PC-9 (cell line): ENCODE data around the gene VPS72. TPM values are rescaled to one million over a fixed set of nuclear protein-coding genes. Genes with fewer than 3 reads are reported as not detected.

Source experiments
- BruUV-seq: library from RNA; stranded (reverse); fragments of 400-500 nt; replicated peaks from 2 replicates; lab custom pipeline; 2021; lab: Mats Ljungman, UMichigan
- CTCF ChIA-PET: fragments of 300-600 bp; sonication (Branson Sonifier 250); formaldehyde crosslinking; loops from one replicate; lab custom pipeline; 2022; ENCODE audit warnings: antibody characterized with exemption; lab: Charles Lee
- POLR2A ChIA-PET: fragments of 300-600 bp; sonication (Branson Sonifier 250); formaldehyde crosslinking; loops from one replicate; lab custom pipeline; 2022; ENCODE audit warnings: antibody characterized with exemption; ENCODE audit not compliant: unreplicated experiment; lab: Charles Lee
- DNase-seq, 2 experiments: peaks; one replicate each; pipeline versions ENCODE4 v3.0.0 to v3.0.0-alpha.2; 2015 to 2022; ENCODE audit warnings: mixed read lengths in 1 of 2
- H2AFZ ChIP-seq: fragments of 200-600 bp; sonication (generic); 2 replicates; pipeline ENCODE4 v1.8.1; 2017; ENCODE audit warnings: antibody characterized with exemption
- H3F3A ChIP-seq: fragments of 200-600 bp; sonication (generic); 2 replicates; pipeline ENCODE4 v1.8.1; 2017; ENCODE audit warnings: antibody characterized with exemption, mild to moderate bottlenecking, low read depth; ENCODE audit not compliant: insufficient read depth
- H3K27ac ChIP-seq: fragments of 200-600 bp; sonication (generic); 2 replicates; pipeline ENCODE4 v1.6.1; 2016; ENCODE audit warnings: mixed run types
- H3K27me3 ChIP-seq: fragments of 200-600 bp; sonication (generic); 2 replicates; pipeline ENCODE4 v1.6.1; 2016; ENCODE audit warnings: low read depth, mixed run types; ENCODE audit not compliant: insufficient read depth
- H3K36me3 ChIP-seq: fragments of 200-600 bp; sonication (generic); 2 replicates; pipeline ENCODE4 v1.6.1; 2016; ENCODE audit warnings: low read depth, mixed run types
- H3K4me1 ChIP-seq: fragments of 200-600 bp; sonication (generic); replicated peaks from 2 replicates; pipeline ENCODE4 v1.6.1; 2016; ENCODE audit warnings: mixed run types; ENCODE audit not compliant: insufficient read depth
- H3K4me2 ChIP-seq: fragments of 200-600 bp; sonication (generic); 2 replicates; pipeline ENCODE4 v1.6.1; 2017; ENCODE audit warnings: mixed run types
- H3K4me3 ChIP-seq: fragments of 200-600 bp; sonication (generic); 2 replicates; pipeline ENCODE4 v1.6.1; 2016; ENCODE audit warnings: mixed run types
- H3K79me2 ChIP-seq: fragments of 200-600 bp; sonication (generic); 2 replicates; pipeline ENCODE4 v1.6.1; 2017; ENCODE audit warnings: low read depth, mixed run types
- H3K9me2 ChIP-seq: fragments of 200-600 bp; sonication (generic); 2 replicates; pipeline ENCODE4 v1.8.1; 2017; ENCODE audit warnings: mild to moderate bottlenecking; ENCODE audit not compliant: insufficient read depth
- H3K9me3 ChIP-seq: fragments of 200-600 bp; sonication (generic); 2 replicates; pipeline ENCODE4 v1.8.1; 2016; ENCODE audit warnings: low read depth; ENCODE audit not compliant: insufficient read depth
- H4K20me1 ChIP-seq: fragments of 200-600 bp; sonication (generic); 2 replicates; pipeline ENCODE4 v1.8.1; 2017; ENCODE audit not compliant: insufficient read depth
- EZH2 ChIP-seq: fragments of 200-600 bp; sonication (generic); IDR thresholded peaks from 2 replicates; pipeline ENCODE4 v1.8.0; 2017; ENCODE audit warnings: antibody characterized with exemption, low read depth
- intact Hi-C: fragments of 100-400 bp; cut with micrococcal nuclease; formaldehyde crosslinking; loops from one replicate; pipeline ENCODE4 v1.10.0; 2022; ENCODE audit not compliant: unreplicated experiment
- total RNA-seq: library from RNA; stranded (reverse); gene quantifications from 2 replicates; pipeline ENCODE4 v1.2.3, GENCODE V29; 2021
- TF ChIP-seq, protein P1 (sequence below): fragments of 200-600 bp; sonication (generic); conservative IDR thresholded peaks from 2 replicates; pipeline ENCODE4 v1.6.1; 2017; ENCODE audit warnings: mixed run types, antibody characterized with exemption, mild to moderate bottlenecking, moderate library complexity

Gene VPS72
- total RNA-seq, 1 experiment from 2014 or later, result 63.9 TPM

DNA sequence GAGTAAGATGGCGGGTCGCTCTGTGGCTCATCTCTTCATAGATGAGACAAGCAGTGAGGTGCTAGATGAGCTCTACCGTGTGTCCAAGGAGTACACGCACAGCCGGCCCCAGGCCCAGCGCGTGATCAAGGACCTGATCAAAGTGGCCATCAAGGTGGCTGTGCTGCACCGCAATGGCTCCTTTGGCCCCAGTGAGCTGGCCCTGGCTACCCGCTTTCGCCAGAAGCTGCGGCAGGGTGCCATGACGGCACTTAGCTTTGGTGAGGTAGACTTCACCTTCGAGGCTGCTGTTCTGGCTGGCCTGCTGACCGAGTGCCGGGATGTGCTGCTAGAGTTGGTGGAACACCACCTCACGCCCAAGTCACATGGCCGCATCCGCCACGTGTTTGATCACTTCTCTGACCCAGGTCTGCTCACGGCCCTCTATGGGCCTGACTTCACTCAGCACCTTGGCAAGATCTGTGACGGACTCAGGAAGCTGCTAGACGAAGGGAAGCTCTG is 31.2 kb downstream of the VPS72 start:
- H3K4me3 ChIP-seq, result no peak overlapping the region
- ChIA-PET CTCF (interaction anchor here (0.6 kb wide), 1 partner anchor 59 kb away, joined by 5 read pairs; no protein-coding TSS in a partner anchor), POLR2A (no interaction called here)
- no peaks in the 10 kb centered on the region for H3K9me3 ChIP-seq
- no peaks in the 10 kb centered on the region for H4K20me1 ChIP-seq
- H3K4me1 ChIP-seq, result no peaks in the 10 kb centered on the region
- TF ChIP-seq EZH2, result no peak
- TF ChIP-seq, protein P1, sequence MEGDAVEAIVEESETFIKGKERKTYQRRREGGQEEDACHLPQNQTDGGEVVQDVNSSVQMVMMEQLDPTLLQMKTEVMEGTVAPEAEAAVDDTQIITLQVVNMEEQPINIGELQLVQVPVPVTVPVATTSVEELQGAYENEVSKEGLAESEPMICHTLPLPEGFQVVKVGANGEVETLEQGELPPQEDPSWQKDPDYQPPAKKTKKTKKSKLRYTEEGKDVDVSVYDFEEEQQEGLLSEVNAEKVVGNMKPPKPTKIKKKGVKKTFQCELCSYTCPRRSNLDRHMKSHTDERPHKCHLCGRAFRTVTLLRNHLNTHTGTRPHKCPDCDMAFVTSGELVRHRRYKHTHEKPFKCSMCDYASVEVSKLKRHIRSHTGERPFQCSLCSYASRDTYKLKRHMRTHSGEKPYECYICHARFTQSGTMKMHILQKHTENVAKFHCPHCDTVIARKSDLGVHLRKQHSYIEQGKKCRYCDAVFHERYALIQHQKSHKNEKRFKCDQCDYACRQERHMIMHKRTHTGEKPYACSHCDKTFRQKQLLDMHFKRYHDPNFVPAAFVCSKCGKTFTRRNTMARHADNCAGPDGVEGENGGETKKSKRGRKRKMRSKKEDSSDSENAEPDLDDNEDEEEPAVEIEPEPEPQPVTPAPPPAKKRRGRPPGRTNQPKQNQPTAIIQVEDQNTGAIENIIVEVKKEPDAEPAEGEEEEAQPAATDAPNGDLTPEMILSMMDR, result no peak
- intact Hi-C loops, result loop anchor here (1.0 to 5.0 kb wide), 2 partner anchors 60 to 902 kb away; partner anchors contain the start of gene CA14
- peaks cover 12% of the 10 kb centered on the region; the same call in 1 of the 2 replicates for H3F3A ChIP-seq
- H3K79me2 ChIP-seq, result no peaks in the 10 kb centered on the region; the same call in 1 of the 2 replicates
- no peak for DNase-seq
- no TSS peak for BruUV-seq
- H3K36me3 ChIP-seq, result no peaks in the 10 kb centered on the region
- no peaks in the 10 kb centered on the region for H3K27me3 ChIP-seq
- H2AFZ ChIP-seq, result no peak overlapping the region
- H3K9me2 ChIP-seq, result no peaks in the 10 kb centered on the region
- H3K27ac ChIP-seq, result no peak overlapping the region
- no peak overlapping the region for H3K4me2 ChIP-seq

DNA sequence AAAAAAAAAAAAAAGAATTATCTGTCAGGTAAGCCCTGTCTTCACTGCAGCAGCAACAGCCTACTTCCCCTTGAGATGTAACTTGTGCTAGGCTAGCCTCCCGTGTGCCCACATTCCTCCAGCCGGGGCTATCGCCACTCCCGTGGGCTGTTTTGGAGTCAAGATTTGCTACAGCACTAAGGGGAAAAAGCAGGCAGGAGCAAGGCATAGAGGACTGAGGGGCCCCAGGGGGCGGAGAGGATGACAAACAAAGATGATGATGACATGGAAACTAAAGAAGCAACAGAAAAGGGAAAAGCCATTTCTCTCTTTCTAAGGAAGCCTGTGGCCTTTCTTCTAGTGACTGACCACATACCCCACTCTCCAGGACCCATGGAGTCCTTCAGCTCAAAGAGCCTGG is 31.7 kb downstream of the VPS72 start:
- intact Hi-C loops, result loop anchor here (5.0 kb wide), 1 partner anchor 901 kb away; the partner anchor contains the start of gene CA14
- ChIA-PET POLR2A (interaction anchor here (0.7 kb wide), 1 partner anchor 878 kb away, joined by 6 read pairs; no protein-coding TSS in a partner anchor), CTCF (interaction anchor here (0.6 kb wide), 1 partner anchor 58 kb away, joined by 5 read pairs; no protein-coding TSS in a partner anchor)
- H3K4me3 ChIP-seq, result no peak overlapping the region
- H3K36me3 ChIP-seq, result no peaks in the 10 kb centered on the region
- no peaks in the 10 kb centered on the region for H3K4me1 ChIP-seq
- no peak overlapping the region for H3K4me2 ChIP-seq
- no peaks in the 10 kb centered on the region for H3K9me2 ChIP-seq
- H2AFZ ChIP-seq, result no peak overlapping the region
- BruUV-seq, result no TSS peak
- DNase-seq, result no peak
- no peak overlapping the region for H3K27ac ChIP-seq
- peaks cover 15% of the 10 kb centered on the region; the same call in 1 of the 2 replicates for H3F3A ChIP-seq
- H3K27me3 ChIP-seq, result no peaks in the 10 kb centered on the region
- TF ChIP-seq EZH2, result no peak
- TF ChIP-seq, protein P1, result no peak
- H4K20me1 ChIP-seq, result no peaks in the 10 kb centered on the region
- no peaks in the 10 kb centered on the region for H3K9me3 ChIP-seq
- H3K79me2 ChIP-seq, result no peaks in the 10 kb centered on the region

DNA sequence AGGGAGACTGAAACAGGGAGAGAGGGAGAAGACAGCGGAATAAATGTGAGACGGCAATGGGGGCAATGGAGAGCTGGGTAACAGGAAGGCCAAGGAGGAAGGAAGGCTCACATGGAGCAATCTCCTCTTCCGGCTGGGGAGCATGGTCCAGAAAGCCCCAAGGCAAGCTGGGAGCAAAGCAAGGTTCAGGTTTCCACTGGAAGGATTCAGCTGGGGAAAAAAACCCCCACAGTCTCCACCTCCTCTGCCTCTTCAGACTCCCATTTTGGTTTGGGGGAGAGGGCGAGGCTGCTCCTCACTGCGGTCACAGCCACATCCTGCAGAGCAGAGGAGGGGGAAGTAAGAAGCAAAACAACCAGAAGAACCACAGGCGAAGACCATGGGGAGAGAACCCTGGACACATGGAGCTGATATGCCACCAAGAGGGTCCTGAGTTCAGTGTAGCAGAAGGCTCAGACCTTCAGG is 32.9 kb downstream of the VPS72 start:
- Histone ChIP-seq H3K27ac (no peak overlapping the region), H3K9me3 (no peaks in the 10 kb centered on the region), H3K79me2 (no peaks in the 10 kb centered on the region), H3K4me1 (no peaks in the 10 kb centered on the region), H3K27me3 (no peaks in the 10 kb centered on the region), H3K4me3 (no peak overlapping the region), H3K9me2 (no peaks in the 10 kb centered on the region), H3F3A (peaks cover 15% of the 10 kb centered on the region; the same call in 1 of the 2 replicates), H3K36me3 (no peaks in the 10 kb centered on the region), H3K4me2 (no peak overlapping the region), H4K20me1 (no peaks in the 10 kb centered on the region), H2AFZ (no peak overlapping the region)
- BruUV-seq, result no TSS peak
- TF ChIP-seq EZH2, result no peak
- TF ChIP-seq, protein P1, result no peak
- DNase-seq, result no peak
- ChIA-PET CTCF (interaction anchor here (2.5 kb wide), 1 partner anchor 57 kb away, joined by 19 read pairs; no protein-coding TSS in a partner anchor), POLR2A (interaction anchor here (0.6 kb wide), 2 partner anchors 26 to 43 kb away, joined by 4 to 6 read pairs; no protein-coding TSS in a partner anchor)
- intact Hi-C loops, result loop anchor here (2.0 to 5.0 kb wide), 2 partner anchors 86 to 900 kb away; partner anchors contain the start of genes CA14 and GABPB2
